ENCODE data around the gene DUSP22. TPM values are rescaled to one million over a fixed set of nuclear protein-coding genes. Genes with fewer than 3 reads are reported as not detected.

Gene DUSP22
- total and polyA plus RNA-seq, 9 of the 15 experiments (the other 6 are each of a cell fraction or from before 2014, with no cell fraction given) = 9.3 to 19.4 (median 11.8) TPM

DNA sequence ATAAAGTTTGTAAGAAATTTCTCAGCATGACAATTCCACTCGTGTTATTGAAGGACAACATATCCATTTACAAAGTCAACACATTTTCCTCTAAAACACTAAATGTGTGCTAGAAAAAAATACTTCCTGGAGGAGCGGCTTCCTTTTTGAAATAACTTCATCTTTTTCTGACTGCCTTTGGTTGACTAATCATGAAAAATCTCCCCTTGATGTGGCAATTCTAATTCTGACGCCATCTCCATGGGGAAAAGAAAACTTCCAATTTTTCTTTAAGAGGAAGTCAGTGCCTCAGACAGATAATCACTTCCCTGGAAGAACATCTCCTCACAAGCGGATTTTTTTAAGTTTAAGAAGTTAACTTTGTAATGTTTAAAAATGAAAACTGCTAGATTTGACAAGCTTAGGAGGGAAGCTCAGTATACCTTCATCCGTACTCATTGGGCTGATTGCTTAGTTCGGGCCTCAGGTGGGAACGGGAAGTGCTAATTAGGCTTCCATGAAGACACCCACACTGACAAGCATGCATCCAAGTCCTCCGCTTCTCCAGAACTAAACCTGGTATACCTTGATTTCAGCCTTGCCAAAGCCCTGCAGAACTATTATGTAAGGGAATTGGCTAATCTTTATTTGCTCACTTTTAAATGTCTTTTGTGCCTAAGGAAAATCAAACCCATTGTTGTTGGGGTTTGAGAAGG is 35.1 kb upstream of the DUSP22 start (continued):
- TF ChIP-seq CREB3 (tag; conservative IDR thresholded peaks at IDR 0.05; ENCODE audit: low read depth) (no peak), ZNF592 (IDR thresholded peaks at IDR 0.05) (no peak)

DNA sequence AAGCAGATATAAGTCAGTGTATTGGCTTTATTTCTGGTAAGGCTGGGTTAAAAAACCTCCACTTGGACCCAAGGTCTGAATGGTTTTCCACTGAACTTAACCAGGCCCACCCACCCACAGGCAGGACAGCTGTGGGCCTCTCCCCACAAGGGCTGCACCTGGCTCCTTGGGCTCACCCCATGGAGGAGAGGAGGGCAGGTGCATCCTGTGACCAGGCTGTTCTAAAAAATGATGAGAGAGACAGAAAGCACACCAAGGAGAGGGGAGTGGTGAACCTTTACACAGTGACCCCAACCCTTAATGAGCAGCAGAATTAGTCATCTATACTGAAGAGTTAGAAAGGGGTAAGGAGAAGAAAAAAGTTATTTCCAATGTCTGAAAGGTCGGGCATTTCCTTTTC is 34.5 kb upstream of the DUSP22 start:
- Histone ChIP-seq H3K9me1 (ENCODE audit: control insufficient read depth, insufficient read depth, low read length) (no peaks in the 10 kb centered on the region), H3K4me1 (replicated peaks in 1 of 2; ENCODE audit: control insufficient read depth in 2 of 2, insufficient read depth in 2 of 2, low read length in 2 of 2) (no peaks in the 10 kb centered on the region), H3K9ac (ENCODE audit: insufficient read depth in 1 of 2, low read depth in 2 of 2, low read length in 2 of 2) (no peak overlapping the region), H3K79me2 (ENCODE audit: control insufficient read depth, insufficient read depth, low read length) (no peaks in the 10 kb centered on the region), H3K27me3 (ENCODE audit: control insufficient read depth in 2 of 2, insufficient read depth in 2 of 2, low read length in 2 of 2) (peaks cover 18 to 33% of the 10 kb centered on the region in 2 experiments; a peak in 4 of 5 replicates), H3K36me3 (ENCODE audit: control insufficient read depth, insufficient read depth, low read length) (no peaks in the 10 kb centered on the region), H3K27ac (ENCODE audit: extremely low read depth, low read depth, low read length) (no peak overlapping the region), H2AFZ (ENCODE audit: low read depth, low read length) (no peak overlapping the region), H3K9me3 (replicated peaks; ENCODE audit: control insufficient read depth, insufficient read depth, low read depth, low read length) (no peaks in the 10 kb centered on the region), H4K20me1 (replicated peaks; ENCODE audit: control insufficient read depth, insufficient read depth, low read length) (no peaks in the 10 kb centered on the region), H3K4me2 (ENCODE audit: insufficient read depth, low read length) (no peak overlapping the region), H3K4me3 (no peak overlapping the region)
- no peak for FAIRE-seq
- POLR2A ChIA-PET = interaction anchor here (1.2 kb wide), 1 partner anchor 9 kb away, joined by 4 read pairs; no protein-coding TSS in a partner anchor
- no peak for ATAC-seq
- in situ Hi-C loops (cut with MboI) (no loop called here), intact Hi-C loops (cut with micrococcal nuclease) (no loop called here)
- 0% methylated on average over 1 of the region's 1 CpG for WGBS (ENCODE audit: insufficient coverage, low coverage, missing lambda C conversion rate)
- DNase-seq (ENCODE audit: extremely low read depth in 1 of 4, low spot score in 3 of 4) = no peak
- BruUV-seq (replicated peaks) = no TSS peak
- CTCF ChIA-PET (ENCODE audit: low intra/inter-chr PET ratio) = no interaction called here
- TF ChIP-seq, protein P1, sequence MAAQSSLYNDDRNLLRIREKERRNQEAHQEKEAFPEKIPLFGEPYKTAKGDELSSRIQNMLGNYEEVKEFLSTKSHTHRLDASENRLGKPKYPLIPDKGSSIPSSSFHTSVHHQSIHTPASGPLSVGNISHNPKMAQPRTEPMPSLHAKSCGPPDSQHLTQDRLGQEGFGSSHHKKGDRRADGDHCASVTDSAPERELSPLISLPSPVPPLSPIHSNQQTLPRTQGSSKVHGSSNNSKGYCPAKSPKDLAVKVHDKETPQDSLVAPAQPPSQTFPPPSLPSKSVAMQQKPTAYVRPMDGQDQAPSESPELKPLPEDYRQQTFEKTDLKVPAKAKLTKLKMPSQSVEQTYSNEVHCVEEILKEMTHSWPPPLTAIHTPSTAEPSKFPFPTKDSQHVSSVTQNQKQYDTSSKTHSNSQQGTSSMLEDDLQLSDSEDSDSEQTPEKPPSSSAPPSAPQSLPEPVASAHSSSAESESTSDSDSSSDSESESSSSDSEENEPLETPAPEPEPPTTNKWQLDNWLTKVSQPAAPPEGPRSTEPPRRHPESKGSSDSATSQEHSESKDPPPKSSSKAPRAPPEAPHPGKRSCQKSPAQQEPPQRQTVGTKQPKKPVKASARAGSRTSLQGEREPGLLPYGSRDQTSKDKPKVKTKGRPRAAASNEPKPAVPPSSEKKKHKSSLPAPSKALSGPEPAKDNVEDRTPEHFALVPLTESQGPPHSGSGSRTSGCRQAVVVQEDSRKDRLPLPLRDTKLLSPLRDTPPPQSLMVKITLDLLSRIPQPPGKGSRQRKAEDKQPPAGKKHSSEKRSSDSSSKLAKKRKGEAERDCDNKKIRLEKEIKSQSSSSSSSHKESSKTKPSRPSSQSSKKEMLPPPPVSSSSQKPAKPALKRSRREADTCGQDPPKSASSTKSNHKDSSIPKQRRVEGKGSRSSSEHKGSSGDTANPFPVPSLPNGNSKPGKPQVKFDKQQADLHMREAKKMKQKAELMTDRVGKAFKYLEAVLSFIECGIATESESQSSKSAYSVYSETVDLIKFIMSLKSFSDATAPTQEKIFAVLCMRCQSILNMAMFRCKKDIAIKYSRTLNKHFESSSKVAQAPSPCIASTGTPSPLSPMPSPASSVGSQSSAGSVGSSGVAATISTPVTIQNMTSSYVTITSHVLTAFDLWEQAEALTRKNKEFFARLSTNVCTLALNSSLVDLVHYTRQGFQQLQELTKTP (IDR thresholded peaks at IDR 0.05; ENCODE audit: low read depth in 1 of 2, partially characterized antibody in 2 of 2) = no peak
- TF ChIP-seq HOMEZ (CRISPR knock-in tag; IDR thresholded peaks at IDR 0.05) (no peak), STAT5B (CRISPR knock-in tag; IDR thresholded peaks at IDR 0.05) (no peak), HNRNPH1 (optimal IDR thresholded peaks at IDR 0.05; ENCODE audit: low read depth, low read length) (no peak)
